Limb (tissue), 2 donors: Measurements from ENCODE around the gene FAM161B.
"Not testable (repeated sequence)": the region's sequence is repeated elsewhere in the genome, so short reads cannot be mapped to it uniquely, and the experiment has no call there.

Experiments used
- DNase-seq, 2 donors: peaks; one replicate each; pipeline ENCODE4 v3.0.0-alpha.2; 2016; ENCODE audit errors: extremely low spot score in 2 of 2

The FAM161B gene

DNA sequence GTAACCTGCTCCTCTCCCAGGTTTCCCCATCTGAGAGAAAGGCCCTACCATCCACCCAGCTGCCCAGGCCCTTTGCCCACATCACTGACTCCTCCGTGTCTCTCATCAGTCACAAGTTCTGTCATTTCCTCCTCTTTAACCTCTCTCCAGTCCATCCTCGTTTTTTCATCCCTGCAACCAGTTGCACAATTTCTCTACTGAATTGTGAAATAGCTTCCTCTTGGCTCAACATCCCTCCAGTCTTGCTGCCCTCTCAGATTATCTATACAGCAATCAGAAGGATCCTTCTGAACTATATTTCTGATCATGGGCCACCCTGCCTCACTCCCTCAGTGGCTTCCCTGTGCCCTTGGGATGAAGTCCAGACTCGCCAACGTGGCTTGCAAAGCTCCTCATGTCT is 6.8 kb downstream of the FAM161B start:
- no peak for DNase-seq

DNA sequence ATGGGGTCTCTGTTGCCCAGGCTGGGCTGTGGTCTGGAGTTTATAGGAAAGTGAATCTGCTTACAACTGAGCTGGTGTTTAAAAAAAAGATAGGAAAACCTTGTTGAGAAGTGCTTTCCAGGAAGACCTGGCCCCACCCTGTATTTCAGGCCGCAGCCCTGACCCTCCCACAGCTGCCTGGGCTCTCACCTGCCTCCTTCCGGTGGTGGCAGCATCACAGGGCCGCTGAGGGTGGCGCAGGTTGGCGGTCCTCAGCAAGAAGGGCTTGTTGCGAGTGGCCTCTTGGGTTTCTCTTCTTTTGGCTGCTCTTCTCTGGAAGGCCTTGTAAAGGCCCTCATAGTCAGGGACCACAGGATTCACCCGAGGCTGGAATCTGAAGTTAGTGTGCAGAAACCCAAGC is 7.7 kb downstream of the FAM161B start:
- no peak for DNase-seq

DNA sequence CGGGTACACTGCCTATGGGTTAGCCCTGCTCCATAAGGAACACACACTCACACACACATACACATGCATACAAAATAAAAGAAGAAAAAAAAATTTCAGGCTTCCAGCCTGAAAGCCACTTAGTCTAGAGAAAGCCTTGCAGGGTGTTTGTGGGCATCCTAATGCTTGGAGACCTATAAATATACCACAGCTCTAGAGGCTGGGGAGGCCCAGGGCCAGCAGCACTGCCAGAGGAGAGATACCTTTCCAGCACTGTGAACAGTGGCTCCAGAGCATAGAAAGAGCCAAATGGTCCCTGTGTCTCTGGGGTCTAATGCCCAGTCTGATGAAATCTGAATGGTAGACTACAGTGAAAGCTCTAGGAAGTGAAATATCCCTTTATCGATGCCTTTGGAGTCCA is 12.9 kb downstream of the FAM161B start:
- DNase-seq: no peak

DNA sequence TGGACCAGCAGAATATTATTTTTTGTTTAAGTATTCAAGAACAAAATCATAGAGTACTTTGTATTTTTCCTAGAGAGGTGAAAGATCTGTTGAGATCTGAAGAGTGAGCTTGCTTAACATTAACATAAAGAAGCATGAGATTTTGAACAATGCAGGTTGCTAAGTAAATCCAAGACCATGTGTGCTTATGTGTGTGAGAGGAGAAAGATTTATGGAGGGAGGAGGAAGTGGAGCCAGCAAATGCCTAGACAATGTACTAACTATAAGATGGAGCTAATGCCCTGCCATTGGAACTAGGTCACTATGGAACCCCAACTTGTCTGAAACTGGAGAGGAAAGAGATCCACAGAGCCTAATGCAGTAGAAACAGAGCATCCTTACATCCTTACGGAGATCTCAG is 13.3 kb downstream of the FAM161B start:
- DNase-seq: no peak

DNA sequence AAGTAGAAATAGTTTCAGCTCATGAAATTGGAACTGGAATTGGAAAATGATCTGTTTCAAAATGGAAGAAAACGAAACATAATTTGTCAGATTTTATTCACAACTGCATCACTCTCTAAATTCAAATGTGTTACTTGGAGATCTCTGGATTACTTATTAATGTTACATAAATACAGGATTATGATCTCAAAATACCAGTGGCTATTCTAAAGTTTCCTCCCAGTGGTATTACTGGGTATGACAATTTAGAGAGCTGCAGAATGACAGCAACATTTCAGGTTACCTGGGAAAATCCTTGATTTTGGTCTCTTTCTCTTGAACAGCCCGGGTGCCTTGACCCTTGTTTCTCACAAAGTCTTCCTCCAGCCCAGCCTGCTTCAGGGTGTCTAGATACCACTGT is 14.2 kb downstream of the FAM161B start:
- DNase-seq: no peak

DNA sequence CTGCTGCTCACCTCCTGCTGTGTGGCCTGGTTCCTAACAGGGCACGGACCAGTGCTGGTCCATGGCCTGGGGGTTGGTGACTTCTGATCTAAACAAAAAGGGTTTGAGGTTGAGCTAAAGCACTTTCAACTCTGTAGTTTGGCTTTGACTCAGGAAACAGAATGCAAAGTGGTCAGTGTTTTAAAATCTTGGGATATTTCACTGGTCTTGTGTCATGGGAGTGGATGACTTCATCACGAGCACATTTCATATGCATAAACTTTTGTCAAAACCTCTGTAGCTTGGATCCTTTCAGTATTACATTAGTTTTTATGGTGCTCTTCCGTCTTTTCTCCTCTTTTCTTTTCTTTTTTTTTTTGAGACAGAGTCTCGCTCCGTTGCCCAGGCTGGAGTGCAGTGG is 25.6 kb downstream of the FAM161B start:
- no peak for DNase-seq

DNA sequence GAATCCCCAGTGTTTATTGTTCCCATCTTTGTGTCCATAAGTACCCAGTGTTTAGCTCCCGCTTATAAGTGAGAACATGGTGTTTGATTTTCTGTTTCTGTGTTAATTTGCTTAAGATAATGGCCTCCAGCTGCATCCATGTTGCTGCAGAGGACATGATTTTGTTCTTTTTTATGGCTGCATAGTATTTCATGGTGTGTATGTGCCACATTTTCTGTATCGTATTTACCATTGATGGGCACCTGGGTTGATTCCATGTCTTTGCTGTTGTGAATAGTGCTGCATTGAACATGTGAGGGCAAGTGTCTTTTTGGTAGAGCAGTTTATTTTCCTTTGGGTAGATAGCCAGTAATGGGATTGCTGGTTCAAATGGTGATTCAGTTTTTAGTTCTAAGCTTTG is 30.4 kb downstream of the FAM161B start:
- DNase-seq: not testable (repeated sequence)

DNA sequence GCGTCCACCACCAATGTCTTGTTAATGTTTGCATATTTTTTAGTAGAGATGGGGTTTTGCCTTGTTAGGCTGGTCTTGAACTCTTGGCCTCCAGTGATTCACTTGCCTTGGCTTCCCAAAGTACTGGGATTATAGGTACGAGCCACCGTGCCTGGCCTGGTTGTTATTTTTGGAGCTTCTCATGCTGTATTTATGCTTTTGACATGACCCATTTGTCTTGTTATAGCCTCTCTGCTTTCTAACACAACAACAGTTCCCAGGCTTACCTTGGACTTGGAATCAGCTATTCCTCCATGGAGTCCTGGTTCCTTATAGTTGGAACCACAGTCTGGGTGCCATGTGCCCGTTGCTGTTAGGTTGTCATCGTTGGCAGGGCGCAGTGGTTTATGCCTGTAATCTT is 33.6 kb downstream of the FAM161B start:
- no peak for DNase-seq

DNA sequence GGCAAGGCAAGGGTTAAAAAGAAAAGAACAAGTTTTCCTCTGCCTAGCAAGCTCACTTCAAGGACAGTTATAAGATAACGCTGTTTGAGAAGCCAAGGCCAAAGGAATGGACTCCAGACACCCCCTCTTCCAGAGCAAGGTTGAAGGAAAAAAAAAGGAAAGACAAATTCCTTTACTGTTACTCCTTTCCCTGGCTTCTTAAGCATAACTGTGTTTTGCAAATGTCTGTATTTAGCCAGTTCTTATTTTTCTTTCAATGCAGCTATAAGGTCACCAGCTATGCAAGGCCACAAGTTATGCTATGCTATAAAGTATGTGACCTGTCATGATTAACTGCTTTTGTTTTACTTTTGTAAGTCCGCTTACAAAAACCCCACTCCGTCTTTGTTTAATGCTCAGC is 36.6 kb downstream of the FAM161B start:
- DNase-seq: no peak

DNA sequence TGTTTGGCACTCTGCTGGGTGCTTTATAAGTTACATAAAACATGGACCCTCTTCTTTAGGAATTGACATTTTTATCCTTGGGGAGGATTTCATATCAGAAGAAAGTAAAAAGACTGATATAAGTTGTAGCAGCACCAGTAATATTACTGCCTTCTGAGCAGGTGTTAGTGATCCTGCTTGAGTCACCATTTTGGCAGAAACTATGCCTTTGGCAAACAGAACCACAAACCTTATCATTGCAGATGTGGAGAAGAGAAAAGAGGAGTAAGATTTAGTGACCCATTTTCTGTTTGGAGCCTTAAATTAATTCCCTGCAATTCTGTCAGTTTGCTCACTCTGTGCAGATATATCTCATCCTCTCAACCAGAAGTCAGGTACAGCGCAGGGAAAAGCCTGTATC is 40.2 kb downstream of the FAM161B start:
- DNase-seq: no peak

DNA sequence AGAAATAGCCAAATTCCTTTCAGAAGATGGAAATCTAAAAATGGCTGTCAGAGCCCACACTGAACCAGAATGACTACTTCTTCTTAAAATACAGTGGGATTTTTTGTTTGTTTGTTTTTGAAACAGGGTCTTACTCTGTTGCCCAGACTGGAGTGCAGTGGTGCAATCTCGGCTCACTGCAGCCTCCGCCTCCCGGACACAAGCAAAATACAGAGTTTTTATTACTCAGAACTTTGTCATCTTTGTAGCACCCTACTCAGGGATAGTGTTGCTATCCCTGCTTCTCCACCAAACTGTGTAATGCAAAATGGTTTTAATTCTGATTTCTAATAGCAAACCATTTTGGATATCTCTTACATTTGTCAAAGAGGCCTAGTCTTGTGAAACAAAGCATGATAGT is 46.9 kb downstream of the FAM161B start:
- no peak for DNase-seq

DNA sequence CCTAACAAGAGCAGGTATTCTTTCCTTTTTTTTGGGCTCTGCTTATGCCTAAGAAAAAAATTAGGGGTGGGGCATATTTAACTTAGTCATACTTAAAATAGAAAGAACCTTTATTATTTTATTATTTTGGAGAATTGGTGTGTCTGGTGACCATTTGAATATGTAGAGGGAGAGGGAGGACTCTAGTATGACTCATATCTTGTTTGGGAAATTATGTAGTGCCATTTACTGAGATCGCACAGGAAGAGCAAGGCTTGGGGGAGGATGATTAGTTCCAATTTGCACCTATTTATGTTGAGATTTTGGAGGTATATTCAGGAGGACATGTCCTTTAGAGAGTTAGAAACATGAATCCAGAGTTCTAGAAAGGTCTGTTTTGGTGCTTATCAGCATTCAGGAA is 53.4 kb downstream of the FAM161B start:
- no peak for DNase-seq

DNA sequence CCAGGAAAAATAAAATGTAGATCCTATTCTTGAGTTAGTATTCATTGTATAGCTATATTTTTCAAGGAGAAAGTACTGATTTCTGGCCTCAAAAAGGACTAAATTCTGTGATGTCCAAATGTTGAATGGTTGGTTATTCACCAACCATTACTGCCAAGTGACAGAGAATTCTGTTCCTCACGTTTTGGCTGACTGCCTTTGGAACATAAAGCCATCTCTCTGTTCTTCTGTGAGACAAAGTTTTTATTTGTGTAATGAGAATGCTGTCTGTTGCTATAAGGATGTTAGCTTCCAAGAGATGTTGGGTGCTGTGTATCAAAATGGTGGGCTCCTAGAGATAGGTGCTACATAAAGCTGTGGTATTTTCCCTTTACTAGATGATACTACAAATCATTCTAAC is 54.0 kb downstream of the FAM161B start:
- no peak for DNase-seq

DNA sequence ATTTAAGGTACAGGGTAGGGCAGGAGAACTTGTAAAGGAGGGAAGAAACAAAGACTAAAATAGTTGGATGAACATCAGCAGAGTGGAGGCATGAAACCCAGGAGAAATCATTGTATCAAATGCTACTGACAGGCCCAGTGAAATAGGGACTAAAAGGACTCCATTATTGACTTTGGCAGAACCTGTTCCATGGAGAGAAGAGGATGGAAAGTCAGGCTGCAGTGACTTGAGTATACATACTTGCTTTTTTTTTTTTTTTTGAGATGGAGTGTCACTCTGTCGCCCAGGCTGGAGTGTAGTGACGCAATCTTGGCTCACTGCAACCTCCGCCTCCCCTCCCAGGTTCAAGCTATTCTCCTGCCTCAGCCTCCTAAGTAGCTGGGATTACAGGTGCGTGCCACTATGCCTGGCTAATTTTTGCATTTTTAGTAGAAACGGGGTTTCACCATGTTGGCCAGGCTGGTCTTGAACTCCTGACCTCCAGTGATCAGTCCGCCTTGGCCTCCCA is 55.7 kb downstream of the FAM161B start:
- not testable (repeated sequence) for DNase-seq

DNA sequence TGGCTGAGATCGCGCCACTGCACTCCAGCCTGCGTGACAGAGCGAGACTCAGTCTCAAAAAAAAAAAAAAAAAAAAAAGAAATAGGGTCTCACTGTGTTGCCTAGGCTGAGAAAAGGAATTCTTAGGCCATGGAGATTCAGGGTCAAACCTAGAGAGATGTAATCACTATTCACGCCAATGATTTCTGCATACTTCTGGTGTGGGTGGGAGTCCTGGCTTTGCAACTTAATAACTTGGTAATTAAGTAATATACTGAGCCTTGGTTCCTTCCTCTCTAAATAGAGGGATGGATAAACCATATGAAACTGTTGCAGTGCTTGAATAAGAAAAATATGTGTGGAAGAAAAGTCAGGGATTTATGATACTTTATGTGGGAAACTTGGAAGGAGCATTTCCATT is 60.5 kb downstream of the FAM161B start:
- DNase-seq: no peak

DNA sequence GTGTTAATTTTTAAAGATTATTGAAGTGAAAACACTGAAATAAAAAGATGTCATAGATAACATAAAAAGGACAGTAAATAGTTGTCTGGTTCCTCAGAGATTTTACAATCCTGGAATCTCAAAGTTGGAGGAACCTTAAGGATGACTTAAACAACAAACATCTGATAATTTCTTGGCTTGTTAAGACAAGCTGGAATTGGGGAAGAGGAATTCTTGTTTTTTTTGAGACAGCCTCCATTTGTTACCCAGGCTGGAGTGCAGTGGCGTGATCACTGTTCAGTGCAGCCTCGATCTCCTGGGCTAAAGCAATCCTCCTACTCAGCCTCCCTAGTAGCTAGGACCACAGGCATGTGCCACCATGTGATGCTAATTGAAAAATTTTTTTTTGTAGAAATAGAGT is 60.9 kb downstream of the FAM161B start:
- DNase-seq: no peak

DNA sequence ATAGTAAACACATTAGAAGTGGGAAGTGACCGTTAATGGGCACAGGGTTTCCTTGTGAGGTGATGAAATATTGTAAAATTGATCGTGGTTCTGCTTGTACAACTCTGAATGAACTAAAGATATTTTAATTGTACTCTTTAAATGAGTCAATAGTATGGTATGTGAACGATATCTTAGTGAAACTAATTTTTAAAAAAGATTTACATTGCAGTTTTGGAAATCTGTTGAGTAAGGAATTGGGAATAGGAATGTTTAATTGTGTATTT is 61.5 kb downstream of the FAM161B start:
- no peak for DNase-seq

DNA sequence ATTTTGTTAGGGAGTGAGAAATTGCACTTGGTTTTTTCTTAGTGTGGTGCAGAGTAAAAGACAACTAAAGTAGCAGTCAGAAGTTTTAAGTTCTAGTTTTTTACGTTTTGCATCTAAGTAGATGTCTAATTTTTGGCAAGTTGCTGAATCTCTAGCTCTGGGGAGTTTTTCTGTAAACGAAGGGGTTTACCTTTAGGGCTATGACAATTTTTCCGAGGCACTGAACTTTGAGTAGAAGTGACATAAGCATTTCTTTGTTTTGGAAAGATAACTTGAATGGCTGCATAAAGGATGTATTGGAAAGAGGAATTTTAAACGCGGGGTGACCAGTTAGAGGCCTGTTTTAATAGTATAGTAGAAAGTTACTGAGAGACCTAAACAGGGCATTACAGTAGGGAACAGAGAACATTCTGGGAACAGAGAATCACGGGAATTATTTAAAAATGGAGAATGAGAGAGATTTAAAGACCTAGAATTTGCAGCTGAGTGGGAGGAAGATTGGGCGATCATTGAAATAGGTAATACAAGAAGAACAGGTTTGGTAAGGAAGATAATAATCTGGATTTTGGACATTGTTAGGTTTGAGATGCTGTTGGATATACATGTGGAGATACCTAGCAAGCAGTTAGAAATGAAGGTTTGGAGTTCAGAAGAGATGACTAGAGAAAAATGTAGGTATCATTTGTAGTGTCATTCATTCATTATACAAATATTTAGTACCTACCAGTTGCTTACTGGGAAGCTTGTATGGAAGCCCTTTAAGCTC is 62.0 kb downstream of the FAM161B start:
- DNase-seq: no peak

DNA sequence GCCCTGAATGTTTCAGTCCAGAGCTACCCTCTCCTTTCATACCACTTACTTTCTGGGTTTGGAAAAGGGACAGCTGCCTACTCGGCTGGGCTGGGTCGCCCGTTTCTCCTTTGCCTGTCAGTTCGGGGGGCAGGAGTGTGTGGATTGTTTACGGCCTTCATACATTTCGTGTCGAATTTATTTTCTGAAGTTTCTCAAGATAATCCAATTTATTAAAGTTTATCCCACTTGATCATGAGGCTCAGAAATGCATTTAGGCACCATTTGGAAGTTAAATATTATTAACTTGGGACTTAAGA is 62.6 kb downstream of the FAM161B start:
- no peak for DNase-seq

DNA sequence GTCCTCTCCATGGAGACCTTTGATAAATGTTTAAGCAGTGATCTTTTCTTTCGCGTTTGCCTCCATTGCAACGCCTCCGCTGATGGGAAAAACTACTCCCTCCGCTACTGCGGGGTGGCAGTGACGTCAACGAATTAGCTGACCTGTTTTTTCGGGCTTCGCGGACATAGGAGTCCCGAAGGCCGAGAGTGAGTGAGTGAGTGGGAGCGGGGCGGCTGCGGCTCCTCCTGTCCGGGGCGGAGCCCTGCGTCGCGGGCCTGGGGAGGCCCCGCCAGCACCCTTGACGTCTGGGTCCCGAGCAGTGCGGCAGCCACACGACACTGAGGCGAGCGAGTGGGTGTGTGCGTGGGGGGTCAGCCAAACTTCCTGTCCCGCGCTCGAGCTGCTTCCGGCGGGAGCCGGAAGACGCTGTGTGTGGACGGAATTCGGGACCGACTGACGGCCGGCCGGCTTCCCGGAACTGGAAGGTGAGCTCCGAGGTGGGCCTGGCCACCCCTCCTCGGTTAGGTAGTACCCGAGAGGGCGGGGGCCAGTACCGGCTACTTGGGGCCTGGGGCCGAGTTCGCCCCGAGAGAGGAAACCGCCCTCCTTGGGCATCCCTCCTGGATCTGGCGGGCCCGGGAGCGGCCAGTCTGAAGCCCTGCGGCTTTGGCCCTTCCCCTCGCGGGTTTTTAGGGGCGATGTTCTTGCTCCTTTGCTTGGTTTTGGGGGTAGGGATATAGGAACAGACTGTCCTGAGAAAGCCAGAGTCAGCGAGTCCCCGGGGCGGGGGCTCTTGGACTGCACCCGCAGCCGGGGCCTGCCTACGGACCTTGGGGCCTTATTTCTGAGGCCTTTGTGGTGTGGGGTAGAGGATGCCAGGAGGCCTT is 63.2 kb downstream of the FAM161B start, which contains the start of gene ZNF410:
TSS of gene ZNF410 (plus strand) at position 411 of the 869 bp plus-strand sequence. CDS start 5,317 bp downstream, outside the sequence.
- peak; percentile 94 for DNase-seq

DNA sequence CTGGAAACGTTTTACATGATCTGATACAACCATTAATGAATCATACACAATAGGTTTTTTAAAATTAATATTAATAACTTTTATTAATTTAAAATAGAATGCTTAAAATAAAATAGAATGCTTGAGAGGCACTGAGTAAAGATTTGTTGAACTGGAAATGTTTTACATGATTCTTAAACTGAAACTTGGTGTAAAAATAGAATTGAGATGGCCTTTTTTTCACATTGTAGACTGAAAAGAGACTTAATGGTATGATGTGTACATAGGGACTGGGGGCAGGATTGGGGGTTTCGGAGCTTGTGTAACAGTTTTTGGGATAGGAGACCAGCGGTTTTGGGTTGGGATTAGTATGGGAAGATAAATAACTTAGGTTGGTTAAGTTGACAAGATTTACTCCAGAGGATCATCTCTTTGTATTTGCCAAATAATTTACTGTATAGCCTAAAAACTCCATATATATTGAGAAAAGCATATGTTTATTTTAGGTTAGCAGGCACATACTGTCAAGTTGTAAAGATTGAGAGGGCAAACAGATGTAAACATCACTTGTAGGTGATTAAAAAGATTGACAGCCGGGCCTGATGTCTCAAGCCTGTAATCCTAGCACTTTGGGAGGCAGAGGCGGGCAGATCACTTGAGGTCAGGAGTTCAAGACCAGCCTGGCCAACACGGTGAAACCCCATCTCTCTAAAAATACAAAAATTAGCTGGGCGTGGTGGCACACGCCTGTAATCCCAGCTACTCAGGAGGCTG is 65.3 kb downstream of the FAM161B start:
- no peak for DNase-seq
